ENCODE measurements around the gene PLAC9. TPM values are rescaled to one million over a fixed set of nuclear protein-coding genes. Genes with fewer than 3 reads are reported as not detected.

Gene PLAC9
- total RNA-seq, 3 donors from 2014 or later (not counting 1 experiment from before 2014, with no cell fraction given) = not detected

DNA sequence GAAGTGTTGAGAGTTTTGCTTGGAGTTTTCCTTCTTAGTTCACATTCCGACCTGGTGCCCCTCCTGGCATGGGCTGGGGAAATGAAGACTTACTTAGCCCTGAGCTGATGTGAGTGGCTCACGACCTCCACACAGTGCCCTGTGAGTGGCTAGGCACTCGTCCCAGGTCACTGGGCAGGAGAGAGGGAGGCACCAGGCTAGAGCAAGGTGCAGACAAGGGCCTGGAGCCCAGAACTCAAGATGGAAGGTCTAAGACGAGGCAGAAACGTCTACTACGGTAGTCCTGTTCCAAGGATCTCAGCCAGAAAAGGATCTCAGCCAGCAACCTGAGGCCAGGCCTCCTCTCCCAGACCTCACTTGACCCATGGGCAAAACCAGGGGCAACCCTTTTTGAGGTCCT lies 50.5 kb downstream of the PLAC9 start:
- peaks cover 43% of the 10 kb centered on the region for H3K4me1 ChIP-seq (ENCODE audit: control insufficient read depth, insufficient read depth, low read length)
- Mint-ChIP-seq H3K36me3 (no peaks in the 10 kb centered on the region), H3K4me1 (peaks cover 90 to 94% of the 10 kb centered on the region in 2 donors), H3K27me3 (ENCODE audit: low read depth in 2 of 2) (no peaks in the 10 kb centered on the region), H3K9me3 (no peaks in the 10 kb centered on the region), H3K4me3 (no peak overlapping the region), H3K27ac (peak overlapping the region in 1 of 2 donors; percentile 8)
- ATAC-seq (no peak), DNase-seq (no peak)
- no peaks in the 10 kb centered on the region for H3K9me3 ChIP-seq (ENCODE audit: control insufficient read depth, insufficient read depth, low read length)
- no peaks in the 10 kb centered on the region for H3K27me3 ChIP-seq (ENCODE audit: control insufficient read depth, insufficient read depth, low read length)
- no peak overlapping the region for H3K4me3 ChIP-seq (ENCODE audit: low read length)
- H3K36me3 ChIP-seq (ENCODE audit: control insufficient read depth, insufficient read depth, low read length) = peaks cover 7% of the 10 kb centered on the region
- WGBS (ENCODE audit: insufficient coverage) = 94% methylated on average over 6 of the region's 6 CpGs
- no peak for TF ChIP-seq CTCF (IDR thresholded peaks at IDR 0.05)
- intact Hi-C loops (cut with micrococcal nuclease) = no loop called here
- no peak overlapping the region for H3K27ac ChIP-seq (ENCODE audit: low read length)

- H3K4me1 ChIP-seq (ENCODE audit: control insufficient read depth, insufficient read depth, low read length) = peaks cover 43% of the 10 kb centered on the region
- H3K4me3 Mint-ChIP-seq = no peak overlapping the region
- DNase-seq (no peak), ATAC-seq (no peak)
- intact Hi-C loops (cut with micrococcal nuclease) = no loop called here
- H3K27ac Mint-ChIP-seq = peak overlapping the region in 1 of 2 donors; percentile 8
- H3K27me3 Mint-ChIP-seq (ENCODE audit: low read depth in 2 of 2) = no peaks in the 10 kb centered on the region
- no peak overlapping the region for H3K4me3 ChIP-seq (ENCODE audit: low read length)
- no peaks in the 10 kb centered on the region for H3K36me3 Mint-ChIP-seq
- peaks cover 7% of the 10 kb centered on the region for H3K36me3 ChIP-seq (ENCODE audit: control insufficient read depth, insufficient read depth, low read length)
- H3K9me3 Mint-ChIP-seq = no peaks in the 10 kb centered on the region
- H3K9me3 ChIP-seq (ENCODE audit: control insufficient read depth, insufficient read depth, low read length) = no peaks in the 10 kb centered on the region
- H3K27me3 ChIP-seq (ENCODE audit: control insufficient read depth, insufficient read depth, low read length) = no peaks in the 10 kb centered on the region
- H3K4me1 Mint-ChIP-seq = peaks cover 90 to 94% of the 10 kb centered on the region in 2 donors
- WGBS (ENCODE audit: insufficient coverage) = 96% methylated on average over 4 of the region's 4 CpGs
- TF ChIP-seq CTCF (IDR thresholded peaks at IDR 0.05) = no peak
- H3K27ac ChIP-seq (ENCODE audit: low read length) = no peak overlapping the region
Observed at GRCh38 chr10:80183436-80183835, 50.9 kb downstream of the PLAC9 start.

DNA sequence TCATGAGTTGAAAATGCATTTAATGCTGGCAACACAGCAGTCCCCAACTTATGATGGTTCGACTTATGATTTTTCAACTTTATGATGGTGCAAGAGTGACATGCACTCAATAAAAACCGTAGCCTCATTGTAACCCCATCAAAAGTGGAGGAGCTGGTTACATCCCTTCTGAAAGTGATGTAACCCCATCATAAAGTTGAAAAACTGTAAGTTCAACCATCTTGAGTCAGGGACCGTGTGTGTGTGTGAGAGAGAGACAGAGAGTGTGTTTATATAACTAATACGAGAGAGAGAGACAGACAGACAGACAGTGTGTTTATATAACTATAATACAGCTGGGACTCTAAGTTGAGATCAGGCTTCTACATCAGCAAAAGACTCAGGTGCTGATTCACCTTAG lies 51.8 kb downstream of the PLAC9 start:
- no peak for TF ChIP-seq CTCF (IDR thresholded peaks at IDR 0.05)
- H3K4me3 ChIP-seq (ENCODE audit: low read length) = no peak overlapping the region
- Mint-ChIP-seq H3K4me1 (peaks cover 90 to 94% of the 10 kb centered on the region in 2 donors), H3K36me3 (no peaks in the 10 kb centered on the region), H3K27me3 (ENCODE audit: low read depth in 2 of 2) (no peaks in the 10 kb centered on the region), H3K4me3 (no peak overlapping the region), H3K27ac (peak overlapping the region; percentile 2 to 86), H3K9me3 (no peaks in the 10 kb centered on the region)
- intact Hi-C loops (cut with micrococcal nuclease) = no loop called here
- DNase-seq = no peak
- H3K9me3 ChIP-seq (ENCODE audit: control insufficient read depth, insufficient read depth, low read length) = no peaks in the 10 kb centered on the region
- H3K27ac ChIP-seq (ENCODE audit: low read length) = no peak overlapping the region
- 77% methylated on average over 4 of the region's 4 CpGs for WGBS (ENCODE audit: insufficient coverage)
- peaks cover 50% of the 10 kb centered on the region for H3K4me1 ChIP-seq (ENCODE audit: control insufficient read depth, insufficient read depth, low read length)
- H3K27me3 ChIP-seq (ENCODE audit: control insufficient read depth, insufficient read depth, low read length) = no peaks in the 10 kb centered on the region
- peaks cover 7% of the 10 kb centered on the region for H3K36me3 ChIP-seq (ENCODE audit: control insufficient read depth, insufficient read depth, low read length)
- no peak for ATAC-seq

DNA sequence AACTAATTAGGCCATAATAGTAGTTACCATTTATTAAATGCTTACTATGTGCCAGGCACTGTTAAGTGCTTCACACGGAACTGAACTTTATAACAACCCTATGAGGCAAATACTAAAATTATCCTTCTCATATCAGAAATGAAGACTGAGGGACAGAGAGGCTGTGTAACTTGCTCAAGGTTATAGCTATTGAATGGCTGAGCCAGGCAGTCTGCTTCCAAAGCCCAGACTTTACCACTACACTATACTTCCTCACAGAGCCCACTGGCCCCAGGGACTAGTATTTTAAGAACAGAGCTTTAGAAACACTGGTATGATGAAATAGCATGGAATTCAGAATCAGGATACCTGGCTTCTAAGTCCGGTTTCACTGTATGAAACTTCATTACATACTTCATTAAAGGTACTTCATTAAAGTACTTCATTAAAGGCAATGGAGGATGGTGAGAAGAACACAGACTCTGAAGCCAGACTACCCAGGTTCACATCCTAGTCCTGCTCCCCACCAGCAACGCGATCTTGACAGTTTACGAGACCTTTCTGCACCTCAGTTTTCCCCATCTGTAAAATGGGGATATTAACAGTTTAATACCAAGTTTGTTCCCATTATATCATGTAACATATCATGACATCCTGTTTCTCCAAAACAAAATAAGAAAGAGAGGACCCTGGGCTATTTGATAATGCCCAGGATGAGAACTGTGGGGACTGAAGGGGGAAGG lies 53.2 kb downstream of the PLAC9 start:
- H3K4me1 ChIP-seq (ENCODE audit: control insufficient read depth, insufficient read depth, low read length) = peaks cover 53% of the 10 kb centered on the region
- no peaks in the 10 kb centered on the region for H3K9me3 Mint-ChIP-seq
- no CpG with 5 or more reads among the region's 5 CpGs for WGBS (ENCODE audit: insufficient coverage)
- H3K36me3 Mint-ChIP-seq = no peaks in the 10 kb centered on the region
- ATAC-seq = no peak
- TF ChIP-seq CTCF (IDR thresholded peaks at IDR 0.05) = no peak
- intact Hi-C loops (cut with micrococcal nuclease) = no loop called here
- no peak overlapping the region for H3K4me3 ChIP-seq (ENCODE audit: low read length)
- H3K27ac ChIP-seq (ENCODE audit: low read length) = no peak overlapping the region
- H3K36me3 ChIP-seq (ENCODE audit: control insufficient read depth, insufficient read depth, low read length) = no peaks in the 10 kb centered on the region
- no peaks in the 10 kb centered on the region for H3K9me3 ChIP-seq (ENCODE audit: control insufficient read depth, insufficient read depth, low read length)
- DNase-seq = no peak
- H3K27ac Mint-ChIP-seq = peak overlapping the region; percentile 77 to 86
- H3K27me3 Mint-ChIP-seq (ENCODE audit: low read depth in 2 of 2) = no peaks in the 10 kb centered on the region
- H3K4me3 Mint-ChIP-seq = peak overlapping the region; percentile 59
- no peaks in the 10 kb centered on the region for H3K27me3 ChIP-seq (ENCODE audit: control insufficient read depth, insufficient read depth, low read length)
- peaks cover 86 to 89% of the 10 kb centered on the region in 2 donors for H3K4me1 Mint-ChIP-seq
